Effector CD8-positive, alpha-beta T cell (primary cell): Measurements from ENCODE around the gene UBXN1.
"Not testable (repeated sequence)": the region's sequence is repeated elsewhere in the genome, so short reads cannot be mapped to it uniquely, and the experiment has no call there.

ENCODE experiments used
- DNase-seq: peaks from one replicate; lab custom pipeline; 2025; lab: John Stamatoyannopoulos, UW

The UBXN1 gene

DNA sequence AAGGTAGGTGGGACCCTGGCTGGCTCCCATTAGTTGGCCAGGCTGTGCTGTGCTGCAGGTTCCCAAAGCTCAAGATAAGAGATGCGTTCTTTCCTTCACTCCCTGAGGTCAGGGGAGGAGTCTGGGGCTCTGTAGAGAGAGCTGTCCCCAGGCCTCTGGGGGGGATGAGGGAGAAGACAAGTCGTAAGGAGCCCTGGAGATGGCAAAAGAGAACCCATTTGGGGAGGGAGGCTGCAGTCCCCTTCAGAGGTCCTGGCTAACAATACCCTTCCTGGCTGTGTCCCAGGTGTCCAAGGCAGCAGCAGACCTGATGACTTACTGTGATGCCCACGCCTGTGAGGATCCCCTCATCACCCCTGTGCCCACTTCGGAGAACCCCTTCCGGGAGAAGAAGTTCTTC lies 29.5 kb upstream of the UBXN1 start:
- no peak for DNase-seq

DNA sequence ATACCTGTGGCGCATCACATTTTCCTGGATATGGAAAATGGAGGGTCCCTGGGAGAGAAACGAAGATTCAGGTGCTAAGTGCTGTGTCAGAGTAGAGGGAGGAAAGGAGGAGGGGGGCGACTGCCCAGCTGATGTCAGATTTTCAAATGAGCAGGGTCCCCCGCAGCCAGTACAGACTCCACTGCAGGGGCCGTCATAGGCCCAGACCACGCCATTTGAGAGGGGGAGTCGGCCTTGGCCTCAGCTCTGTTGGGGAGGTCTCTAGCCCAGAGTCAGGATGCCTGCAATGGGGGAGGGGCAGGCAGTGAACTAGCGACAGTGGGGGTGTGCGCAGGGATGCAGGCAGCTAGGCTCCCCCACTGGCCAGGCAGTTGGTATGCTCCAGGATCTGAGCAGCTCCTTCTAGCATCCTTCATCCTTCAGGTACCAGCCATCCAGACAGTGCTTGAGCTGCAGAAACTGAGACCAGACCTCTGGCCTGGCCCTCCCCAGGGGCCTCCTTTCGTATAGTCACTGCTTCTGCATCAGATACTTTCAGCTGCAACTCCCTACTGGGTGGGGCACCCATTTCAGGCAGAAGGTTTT lies 28.5 kb upstream of the UBXN1 start, which contains the start of the genes BSCL2 and GNG3:
Gene BSCL2 (minus strand): TSS at position 148 of the 585 bp plus-strand sequence. CDS start 229 bp downstream, outside the sequence.
Gene GNG3 (plus strand): TSS at position 400 of the 585 bp plus-strand sequence. CDS start 620 bp downstream, outside the sequence.
- DNase-seq: no peak

DNA sequence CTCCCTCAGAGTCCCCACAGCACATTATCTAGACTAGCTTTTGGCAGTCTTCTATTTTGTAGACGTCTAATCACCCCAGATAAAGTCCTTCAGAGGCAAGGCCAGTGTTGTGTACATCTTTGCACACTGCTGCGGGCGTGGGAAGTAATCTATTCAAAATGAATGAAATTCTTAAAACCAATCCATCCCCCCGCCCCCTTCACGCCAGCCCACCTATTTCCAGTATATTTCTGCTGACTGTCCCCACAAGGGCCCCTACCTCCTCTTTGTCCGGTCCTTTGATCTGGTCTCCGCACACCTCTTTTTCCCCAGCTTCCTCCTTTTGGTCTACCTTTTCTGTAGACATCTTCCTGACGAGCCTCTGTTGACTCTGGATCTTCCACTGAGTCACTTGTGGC lies 28.0 kb upstream of the UBXN1 start:
- DNase-seq: no peak

DNA sequence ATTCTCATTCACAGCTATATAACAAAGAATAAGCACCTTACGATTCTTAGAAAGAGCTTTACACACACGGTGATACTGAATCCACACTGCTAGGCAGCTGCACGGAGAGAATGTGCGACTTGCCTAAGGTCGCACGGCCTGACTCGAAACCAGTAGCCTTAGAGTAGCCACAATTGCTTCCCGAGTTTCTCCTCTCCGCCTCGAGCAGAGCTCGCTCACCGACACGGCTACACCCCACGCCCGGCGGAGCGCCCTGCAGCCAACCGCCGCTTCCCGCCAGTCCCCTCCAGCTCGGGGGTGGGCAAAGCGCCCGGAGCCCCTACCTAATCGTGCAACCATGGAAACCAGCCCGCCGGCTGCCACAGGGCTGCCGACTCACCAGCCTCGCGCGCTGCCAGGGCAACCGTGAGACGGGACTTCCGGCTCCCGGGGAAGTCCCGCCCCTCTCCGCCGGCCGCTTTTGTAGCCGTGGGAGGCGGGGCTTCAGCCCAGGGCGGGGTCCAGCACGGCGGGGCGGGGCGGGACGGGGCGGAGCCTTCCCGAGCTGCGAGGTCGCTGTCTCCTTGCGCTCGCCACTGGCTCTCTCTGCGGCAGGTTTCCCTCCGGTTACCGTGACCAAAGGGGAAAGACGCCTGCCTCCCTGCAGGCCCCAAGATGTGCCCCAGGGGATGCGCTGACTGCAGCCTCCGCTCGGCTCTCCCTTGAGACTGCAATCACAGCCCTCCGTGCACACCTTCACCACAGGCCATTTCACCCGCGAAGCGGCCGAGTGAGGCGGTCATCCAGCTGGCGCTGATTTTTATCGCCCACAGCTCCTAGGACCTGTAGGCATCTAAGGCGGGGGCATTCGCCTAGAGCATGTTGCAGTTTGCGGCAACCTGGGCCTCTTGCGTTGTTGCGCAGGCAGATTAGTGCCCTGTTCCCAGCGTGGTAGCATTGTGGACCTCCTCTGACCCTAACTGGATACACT lies 27.3 kb upstream of the UBXN1 start:
- peak; percentile 94 for DNase-seq

DNA sequence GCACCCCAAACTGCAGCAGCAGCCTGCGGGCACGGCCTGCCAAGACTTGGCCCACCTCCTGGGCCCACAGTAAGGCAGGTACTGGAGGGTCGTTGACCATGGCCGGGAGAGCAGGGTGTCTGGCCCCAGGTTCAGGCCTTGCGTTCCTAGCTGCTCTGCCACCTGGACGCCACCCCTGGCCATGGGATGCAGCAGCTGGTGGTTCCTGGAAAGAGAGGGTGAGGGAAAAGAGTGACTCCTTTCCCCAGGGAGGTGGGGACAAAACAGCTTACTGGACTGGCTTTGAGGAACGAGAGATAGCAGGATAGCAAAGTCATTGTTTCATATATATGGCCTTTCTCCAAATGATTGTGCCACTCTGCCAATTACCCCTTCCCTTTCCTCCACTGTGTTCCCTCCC lies 26.5 kb upstream of the UBXN1 start:
- no peak for DNase-seq

DNA sequence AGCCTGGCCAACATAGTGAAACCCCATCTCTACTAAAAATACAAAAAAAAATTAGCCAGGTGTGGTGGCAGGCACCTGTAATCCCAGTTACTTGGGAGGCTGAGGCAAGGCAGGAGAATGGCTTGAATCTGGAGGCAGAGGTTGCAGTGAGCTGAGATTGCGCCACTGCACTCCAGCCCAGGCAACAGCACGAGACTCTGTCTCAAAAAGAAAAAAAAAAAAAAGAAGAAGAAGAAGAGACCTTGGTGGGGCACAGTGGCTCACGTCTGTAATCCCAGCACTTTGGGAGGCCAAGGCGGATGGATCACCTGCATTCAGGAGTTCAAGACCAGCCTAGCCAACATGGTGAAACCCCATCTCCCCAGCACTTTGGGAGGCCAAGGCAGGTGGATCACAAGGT lies 25.0 kb upstream of the UBXN1 start:
- not testable (repeated sequence) for DNase-seq

DNA sequence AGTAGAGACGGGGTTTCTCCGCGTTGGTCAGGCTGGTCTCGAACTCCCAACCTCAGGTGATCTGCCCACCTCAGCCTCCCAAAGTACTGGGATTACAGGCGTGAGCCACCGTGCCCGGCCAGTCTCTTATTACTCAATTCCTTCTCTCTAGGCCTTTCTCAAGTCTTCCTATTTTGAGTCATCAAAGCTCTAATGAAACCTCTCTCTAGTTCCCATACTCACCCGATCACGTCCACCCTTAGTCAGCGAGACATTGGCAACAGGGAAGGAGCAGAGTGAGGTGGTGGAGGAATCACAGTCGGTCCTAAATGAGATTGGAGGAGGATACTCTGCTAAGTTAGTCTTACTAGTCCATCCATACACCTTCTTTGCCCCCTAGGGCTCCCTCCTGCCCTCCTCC lies 23.4 kb upstream of the UBXN1 start:
- DNase-seq: no peak

DNA sequence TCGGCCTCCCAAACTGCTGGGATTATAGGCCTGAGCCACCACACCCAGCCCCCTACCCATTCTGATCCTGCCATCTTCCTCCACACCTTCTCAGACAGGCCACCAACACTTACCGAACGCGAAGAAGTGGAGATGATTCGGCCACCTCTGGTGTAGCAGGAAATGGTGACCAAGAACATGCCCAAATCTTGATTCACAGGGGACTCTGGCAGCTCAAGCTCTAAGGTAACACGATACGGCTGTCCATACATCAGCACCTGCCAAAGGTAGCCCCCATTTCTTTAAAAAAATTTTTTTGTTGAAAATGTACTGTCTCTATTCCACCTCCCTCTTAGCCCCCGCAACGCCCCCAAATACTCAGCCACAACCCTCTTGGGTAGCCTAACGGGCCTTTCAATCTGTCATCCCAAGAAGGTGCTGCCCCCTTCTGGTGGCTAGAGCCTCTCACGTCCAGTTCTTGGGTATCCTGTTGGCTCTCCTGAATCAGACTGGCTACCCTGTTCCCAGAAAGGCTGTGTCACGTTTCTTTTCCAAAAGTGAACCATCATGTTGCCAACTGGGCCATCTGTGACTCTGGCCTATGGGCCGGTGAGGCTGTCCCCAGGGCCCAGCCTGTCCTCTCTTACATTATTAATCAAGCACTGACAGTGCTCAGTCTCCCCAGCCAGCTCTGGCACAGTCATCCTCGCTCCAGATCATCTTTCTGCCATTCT lies 15.7 kb upstream of the UBXN1 start:
- peak; percentile 62 for DNase-seq

DNA sequence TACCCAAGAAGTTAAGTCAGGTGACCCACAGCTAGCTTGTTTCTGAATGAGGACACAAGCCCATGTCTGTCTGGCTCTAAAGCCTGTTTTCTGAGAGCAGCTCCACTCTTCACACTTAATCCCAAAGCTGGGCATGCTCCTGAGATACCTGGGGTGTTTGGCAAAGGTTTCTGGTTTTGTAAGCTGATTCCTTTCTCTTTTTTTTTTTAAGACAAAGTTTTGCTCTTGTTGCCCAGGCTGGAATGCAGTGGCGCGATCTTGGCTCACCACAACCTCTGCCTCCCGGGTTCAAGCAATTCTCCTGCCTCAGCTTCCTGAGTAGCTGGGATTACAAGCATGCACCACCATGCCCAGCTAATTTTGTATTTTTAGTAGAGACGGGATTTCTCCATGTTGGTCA lies 14.8 kb upstream of the UBXN1 start:
- not testable (repeated sequence) for DNase-seq

DNA sequence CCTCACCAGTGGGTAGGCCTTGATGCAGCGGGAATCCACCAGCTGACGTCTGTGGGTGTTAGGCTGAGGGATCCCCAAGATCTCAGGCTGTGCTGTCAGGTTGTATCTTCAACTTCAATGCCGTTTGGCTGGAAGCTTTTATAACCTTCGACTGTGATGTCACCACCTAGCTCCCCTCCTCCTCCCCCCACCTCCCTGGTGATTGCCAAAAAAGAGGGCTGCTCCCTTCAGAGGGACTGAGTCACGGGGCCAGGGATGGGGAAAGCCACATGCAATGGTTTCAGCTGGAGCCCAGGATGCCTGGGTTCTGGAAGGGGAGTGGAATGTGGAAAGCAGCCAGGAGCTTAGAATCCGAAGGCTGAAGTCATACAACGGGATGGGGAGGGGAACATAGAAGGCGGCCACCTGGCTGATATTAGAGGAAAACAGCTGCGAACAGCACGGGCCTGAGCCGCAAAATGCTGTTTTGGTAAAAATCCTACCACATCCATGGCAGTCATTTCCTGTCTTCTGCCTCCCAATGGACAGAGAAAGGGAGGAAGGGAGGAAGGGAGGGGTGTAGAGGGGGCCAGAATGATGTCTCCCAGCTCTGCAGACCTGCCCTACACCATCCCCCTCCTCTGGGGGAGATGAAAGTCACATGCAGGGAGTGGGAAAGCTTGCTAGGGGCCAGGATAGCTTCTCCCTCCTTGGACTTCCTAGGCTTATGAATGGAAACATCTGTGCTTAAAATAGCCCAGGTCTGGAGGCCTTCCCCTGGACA lies 10.7 kb upstream of the UBXN1 start, which contains the start of gene LRRN4CL:
Gene LRRN4CL (minus strand): TSS at position 110 of the 763 bp plus-strand sequence. CDS start 1,022 bp downstream, outside the sequence.
- DNase-seq: no peak

DNA sequence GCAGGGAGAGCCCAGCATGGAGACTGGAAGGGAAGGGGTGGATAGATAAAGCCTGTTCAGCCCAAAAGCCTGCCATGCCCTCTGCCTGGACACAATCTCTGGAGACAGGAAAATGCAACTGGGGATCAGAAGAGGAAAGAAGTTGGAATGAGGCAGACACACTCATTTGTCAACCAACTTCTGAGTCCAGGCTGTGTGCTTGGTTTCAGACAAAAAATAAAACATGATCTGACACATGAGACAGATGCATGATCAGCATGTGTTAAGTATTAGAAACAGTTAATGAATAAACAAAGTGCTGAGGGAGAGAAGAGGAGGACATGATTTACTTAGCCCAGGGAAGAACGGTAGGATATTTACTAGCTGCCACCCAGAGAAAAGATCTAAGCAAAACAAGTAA lies 9.6 kb upstream of the UBXN1 start:
- DNase-seq: no peak

DNA sequence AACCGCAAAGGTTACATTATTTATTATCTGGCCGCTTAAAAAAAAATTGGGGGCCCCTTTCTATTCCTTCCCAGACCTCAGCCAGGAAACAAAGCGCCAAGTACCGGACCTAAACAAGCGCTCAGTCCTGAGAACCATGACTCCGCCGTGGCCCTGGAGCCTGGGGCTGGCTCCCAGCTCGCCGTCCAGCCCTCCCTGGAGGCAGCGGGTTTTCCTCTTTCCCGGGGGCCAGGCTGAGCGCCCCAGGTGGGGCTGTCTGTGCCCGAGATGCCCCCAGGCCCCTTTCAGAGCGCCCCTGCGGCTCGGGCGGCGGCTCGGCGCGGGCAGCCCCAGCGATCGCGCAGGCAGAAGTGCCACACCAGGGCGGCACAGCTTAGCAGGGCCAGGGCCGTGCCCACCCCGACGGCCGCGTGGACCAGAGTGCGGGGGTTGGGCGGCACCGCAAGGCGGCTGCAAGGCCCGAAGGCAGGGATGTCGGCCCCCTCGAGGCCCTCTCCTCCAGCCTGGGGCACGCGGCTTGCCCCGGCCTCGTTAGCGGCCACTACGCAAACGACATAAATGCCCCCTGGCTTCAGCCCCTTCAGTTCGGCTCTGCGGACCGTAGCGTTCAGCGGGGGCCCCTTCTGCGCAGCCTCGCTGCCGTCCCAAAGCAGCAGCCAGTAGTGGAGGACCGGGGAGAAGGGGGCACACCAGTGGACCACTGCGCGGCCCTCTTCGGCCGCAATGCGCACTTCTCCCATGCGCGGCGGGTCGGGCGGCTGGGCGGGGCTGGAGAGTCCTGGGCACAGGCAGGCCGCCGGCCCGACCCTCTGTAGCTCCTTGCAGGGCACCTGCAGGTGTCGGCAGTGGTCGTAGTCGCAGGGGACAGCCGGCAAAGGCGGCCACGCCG lies 8.9 kb upstream of the UBXN1 start:
- DNase-seq: no peak

DNA sequence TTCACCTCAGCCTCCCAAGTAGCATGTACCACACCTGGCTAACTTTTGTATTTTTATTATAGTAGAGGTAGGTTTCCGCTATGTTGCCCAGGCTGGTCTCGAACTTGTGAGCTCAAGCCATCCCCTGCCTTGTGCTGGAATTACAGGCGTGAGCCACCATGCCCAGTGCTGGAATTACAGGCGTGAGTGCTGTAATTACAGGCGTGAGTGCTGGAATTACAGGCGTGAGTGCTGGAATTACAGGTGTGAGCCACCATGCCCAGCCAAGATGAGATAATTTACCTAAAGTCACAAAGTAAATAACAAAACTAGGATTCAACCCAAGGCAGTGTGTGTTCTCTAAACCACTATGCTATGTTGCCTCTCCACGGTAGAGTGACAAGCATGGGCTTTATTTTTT lies 3.6 kb upstream of the UBXN1 start:
- DNase-seq: no peak

DNA sequence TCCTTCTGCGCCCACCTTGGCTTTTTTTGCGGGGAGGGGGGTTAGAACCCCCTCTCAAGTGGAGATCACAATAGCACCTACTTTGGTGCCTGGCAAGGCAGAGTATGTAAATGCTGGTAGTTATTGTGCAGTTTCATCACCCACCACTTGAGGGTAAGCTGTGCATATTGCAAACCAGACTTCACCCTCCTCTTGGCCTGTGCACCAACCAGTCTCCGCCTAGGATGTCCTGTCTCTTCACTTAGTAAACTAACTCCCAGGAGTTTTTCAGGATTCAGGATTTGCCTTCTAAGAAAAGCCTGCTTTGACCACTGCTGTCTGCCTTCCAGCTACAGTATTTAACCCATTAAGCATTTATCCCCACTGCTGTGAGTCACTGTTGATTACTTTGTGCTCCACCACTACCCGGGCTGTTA lies 2.0 kb upstream of the UBXN1 start:
- peak; percentile 4 for DNase-seq

DNA sequence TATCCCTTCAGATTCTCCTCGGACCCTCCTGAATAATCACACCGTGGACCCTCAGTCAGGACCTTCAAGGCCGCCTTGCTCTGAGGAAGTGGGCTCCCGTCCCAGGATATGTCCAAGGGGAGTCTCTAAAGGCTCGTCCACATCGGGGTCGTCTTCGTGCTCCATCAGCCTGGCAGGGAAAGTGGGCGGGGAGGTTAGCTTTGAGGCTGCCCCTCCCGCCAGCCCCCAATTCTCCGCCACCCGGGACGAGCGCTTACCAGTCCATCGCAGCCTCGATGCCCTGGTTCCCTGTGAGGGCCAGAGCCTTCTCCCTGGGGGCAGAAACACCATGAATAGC lies 472 bp downstream of the UBXN1 start:
- DNase-seq: no peak

DNA sequence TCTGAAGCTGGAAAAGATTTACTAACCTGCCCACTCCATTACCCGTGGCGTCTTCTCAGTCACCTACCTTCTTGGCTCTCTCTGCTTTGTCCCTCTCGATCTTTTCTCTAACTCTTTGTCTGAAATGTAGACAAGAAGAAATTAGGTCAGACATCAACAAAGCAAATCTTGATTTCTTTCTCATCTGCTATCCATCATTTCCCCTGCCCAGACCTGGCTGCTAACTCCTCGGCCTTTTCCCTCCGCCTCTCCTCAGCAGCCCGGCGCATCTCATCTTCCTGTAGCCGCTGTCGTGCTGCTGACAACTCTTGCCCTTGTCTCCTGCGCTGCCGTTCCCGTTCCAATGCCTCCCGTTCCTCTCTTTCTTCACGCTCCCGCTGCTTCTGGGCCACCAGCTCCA lies 1.2 kb downstream of the UBXN1 start:
- DNase-seq: no peak

DNA sequence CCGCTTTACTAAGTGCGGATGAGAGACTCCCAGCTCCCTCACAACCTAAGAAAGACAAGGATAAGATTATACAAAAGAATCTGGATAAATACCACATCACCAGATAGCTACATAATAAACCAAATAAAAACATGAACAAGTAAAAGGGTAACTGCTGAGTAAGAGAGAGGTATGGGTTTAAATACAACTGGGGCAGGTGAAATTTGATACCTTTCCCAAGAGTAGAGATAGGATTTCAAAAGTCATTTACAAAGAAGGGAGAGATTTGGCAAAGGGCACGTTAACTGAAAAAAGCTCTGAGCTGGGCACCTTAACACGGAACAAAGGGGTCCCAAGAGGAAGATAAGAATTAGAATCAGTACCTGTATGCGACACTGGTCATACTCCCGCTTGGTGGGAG lies 1.7 kb downstream of the UBXN1 start:
- DNase-seq: no peak

DNA sequence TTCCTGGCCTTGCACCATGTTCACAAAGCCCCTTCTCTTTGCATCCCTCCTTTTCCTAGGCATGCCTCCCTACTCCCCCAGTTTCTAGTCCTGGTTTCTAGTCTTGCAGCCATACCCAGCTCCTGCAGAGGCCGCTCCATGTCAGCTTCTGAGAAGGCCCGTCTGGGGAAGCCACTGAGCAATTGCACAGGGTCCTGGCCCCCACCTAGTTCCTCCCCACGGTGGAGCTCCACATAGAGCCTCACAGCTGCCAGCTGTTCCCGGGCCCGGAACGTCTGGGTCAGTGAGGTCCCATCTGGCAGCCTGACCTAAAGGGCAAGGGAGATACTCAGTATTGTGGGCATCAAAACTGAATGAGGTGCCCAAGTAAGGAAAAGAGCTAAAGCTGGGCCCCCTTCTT lies 2.2 kb downstream of the UBXN1 start:
- DNase-seq: no peak

DNA sequence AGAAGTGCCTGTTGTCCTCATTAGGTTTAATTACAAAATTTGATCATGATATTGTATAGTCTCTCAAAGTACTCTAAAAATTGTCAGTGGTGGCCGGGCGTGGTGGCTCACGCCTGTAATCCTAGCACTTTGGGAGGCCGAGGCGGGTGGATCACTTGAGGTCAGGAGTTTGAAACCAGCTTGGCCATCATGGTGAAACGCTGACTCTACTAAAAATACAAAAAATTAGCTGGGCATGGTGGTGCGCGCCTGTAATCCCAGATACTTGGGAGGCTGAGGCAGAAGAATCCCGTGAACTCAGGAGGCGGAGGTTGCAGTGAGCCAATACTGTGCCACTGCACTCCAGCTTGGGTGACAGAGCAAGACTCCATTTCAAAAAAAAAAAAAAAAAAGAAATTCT lies 3.5 kb downstream of the UBXN1 start:
- not testable (repeated sequence) for DNase-seq

DNA sequence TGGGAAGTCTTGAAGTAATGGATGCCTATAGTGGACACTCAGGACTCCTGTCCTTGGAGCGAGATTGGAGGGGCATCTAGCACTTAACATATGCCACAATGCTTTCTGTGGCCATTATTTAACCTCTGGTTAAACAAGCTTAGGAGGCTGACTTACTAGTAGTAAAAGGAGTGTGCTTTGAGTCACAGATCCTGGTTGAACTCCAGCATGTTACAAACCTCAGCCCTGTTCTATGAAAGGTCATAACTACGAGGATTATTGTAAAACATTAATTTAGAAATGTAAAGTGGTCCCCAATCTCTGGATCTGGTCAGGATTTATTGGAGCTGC lies 5.7 kb downstream of the UBXN1 start:
- no peak for DNase-seq
